Prostate gland (tissue), 2 donors: Measurements from ENCODE around the gene FAM114A1.

Source experiments
- CTCF ChIP-seq, 4 experiments: fragments of 200-600 bp in 2 of 4; fragments of 450-650 bp in 2 of 4; sonication (generic) in 2 of 4; IDR thresholded peaks; 1 replicate in 3 of 4; 2 replicates in 1 of 4; pipeline ENCODE4 v1.5.1; 2016 to 2019; ENCODE audit warnings: antibody characterized with exemption in 4 of 4, mild to moderate bottlenecking in 2 of 4, moderate library complexity in 2 of 4
- POLR2A ChIP-seq: fragments of 450-650 bp; IDR thresholded peaks from one replicate; pipeline ENCODE4 v1.6.1; 2016; ENCODE audit warnings: antibody characterized with exemption, mild to moderate bottlenecking
- POLR2AphosphoS5 ChIP-seq: sonication (generic); formaldehyde crosslinking; IDR thresholded peaks from one replicate; pipeline ENCODE4 v1.6.1; 2017; ENCODE audit warnings: antibody characterized with exemption

GRCh38 chr4:38928974-38929373 lies 61.4 kb downstream of the FAM114A1 start:
- no peak for TF ChIP-seq POLR2A
- no peak for TF ChIP-seq CTCF (IDR thresholded peaks at IDR 0.05)
- no peak for TF ChIP-seq POLR2AphosphoS5
